Neural crest cell (in vitro differentiated cells): ENCODE data around the gene CCDC92. TPM values are rescaled to one million over a fixed set of nuclear protein-coding genes. Genes with fewer than 3 reads are reported as not detected.

Source experiments
- DNase-seq: peaks from one replicate; pipeline ENCODE4 v3.0.0; 2021; ENCODE audit warnings: low read depth, mixed read lengths, low spot score
- H3K27ac Mint-ChIP-seq: one replicate; pipeline ENCODE4 v1.8.0; 2021; ENCODE audit warnings: mild to moderate bottlenecking, mixed read lengths; ENCODE audit not compliant: unreplicated experiment
- H3K27me3 Mint-ChIP-seq: 2 replicates; pipeline ENCODE4 v1.8.0; 2021; ENCODE audit warnings: low read depth, mild to moderate bottlenecking, mixed read lengths
- H3K36me3 Mint-ChIP-seq: 2 replicates; pipeline ENCODE4 v1.8.0; 2021; ENCODE audit warnings: low read depth, mild to moderate bottlenecking, mixed read lengths
- H3K4me1 Mint-ChIP-seq: 2 replicates; pipeline ENCODE4 v1.8.0; 2021; ENCODE audit warnings: mixed read lengths
- H3K4me3 Mint-ChIP-seq: one replicate; pipeline ENCODE4 v1.8.0; 2021; ENCODE audit warnings: mild to moderate bottlenecking, mixed read lengths
- H3K9me3 Mint-ChIP-seq: 2 replicates; pipeline ENCODE4 v1.8.0; 2021; ENCODE audit warnings: mixed read lengths
- total RNA-seq: library from RNA; stranded (reverse); gene quantifications from 2 replicates; pipeline ENCODE4 v1.2.1, GENCODE V29; 2021
- TF ChIP-seq, protein P1 (sequence below): fragments of 200-600 bp; sonication (generic); conservative IDR thresholded peaks from 2 replicates; pipeline ENCODE4 v1.5.0; 2021; ENCODE audit warnings: antibody characterized with exemption, mild to moderate bottlenecking

Gene CCDC92
- total RNA-seq, 1 donor from 2014 or later: 33.5 TPM

- H3K4me1 Mint-ChIP-seq: peaks cover 23% of the 10 kb centered on the region
- H3K36me3 Mint-ChIP-seq: peaks cover 15% of the 10 kb centered on the region
- TF ChIP-seq, protein P1, sequence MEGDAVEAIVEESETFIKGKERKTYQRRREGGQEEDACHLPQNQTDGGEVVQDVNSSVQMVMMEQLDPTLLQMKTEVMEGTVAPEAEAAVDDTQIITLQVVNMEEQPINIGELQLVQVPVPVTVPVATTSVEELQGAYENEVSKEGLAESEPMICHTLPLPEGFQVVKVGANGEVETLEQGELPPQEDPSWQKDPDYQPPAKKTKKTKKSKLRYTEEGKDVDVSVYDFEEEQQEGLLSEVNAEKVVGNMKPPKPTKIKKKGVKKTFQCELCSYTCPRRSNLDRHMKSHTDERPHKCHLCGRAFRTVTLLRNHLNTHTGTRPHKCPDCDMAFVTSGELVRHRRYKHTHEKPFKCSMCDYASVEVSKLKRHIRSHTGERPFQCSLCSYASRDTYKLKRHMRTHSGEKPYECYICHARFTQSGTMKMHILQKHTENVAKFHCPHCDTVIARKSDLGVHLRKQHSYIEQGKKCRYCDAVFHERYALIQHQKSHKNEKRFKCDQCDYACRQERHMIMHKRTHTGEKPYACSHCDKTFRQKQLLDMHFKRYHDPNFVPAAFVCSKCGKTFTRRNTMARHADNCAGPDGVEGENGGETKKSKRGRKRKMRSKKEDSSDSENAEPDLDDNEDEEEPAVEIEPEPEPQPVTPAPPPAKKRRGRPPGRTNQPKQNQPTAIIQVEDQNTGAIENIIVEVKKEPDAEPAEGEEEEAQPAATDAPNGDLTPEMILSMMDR: peak; percentile 68
- H3K27ac Mint-ChIP-seq: no peak overlapping the region
- no peaks in the 10 kb centered on the region for H3K9me3 Mint-ChIP-seq
- DNase-seq: no peak
- H3K27me3 Mint-ChIP-seq: no peaks in the 10 kb centered on the region
- H3K4me3 Mint-ChIP-seq: no peak overlapping the region
Measured at GRCh38 chr12:123983822-123984485, 11.3 kb upstream of the CCDC92 start.

GRCh38 chr12:123982269-123982668, 9.6 kb upstream of the CCDC92 start:
- H3K4me3 Mint-ChIP-seq: no peak overlapping the region
- peaks cover 23% of the 10 kb centered on the region for H3K4me1 Mint-ChIP-seq
- peaks cover 9% of the 10 kb centered on the region for H3K36me3 Mint-ChIP-seq
- TF ChIP-seq, protein P1: no peak
- H3K27me3 Mint-ChIP-seq: no peaks in the 10 kb centered on the region
- no peak overlapping the region for H3K27ac Mint-ChIP-seq
- H3K9me3 Mint-ChIP-seq: no peaks in the 10 kb centered on the region
- DNase-seq: no peak

DNA sequence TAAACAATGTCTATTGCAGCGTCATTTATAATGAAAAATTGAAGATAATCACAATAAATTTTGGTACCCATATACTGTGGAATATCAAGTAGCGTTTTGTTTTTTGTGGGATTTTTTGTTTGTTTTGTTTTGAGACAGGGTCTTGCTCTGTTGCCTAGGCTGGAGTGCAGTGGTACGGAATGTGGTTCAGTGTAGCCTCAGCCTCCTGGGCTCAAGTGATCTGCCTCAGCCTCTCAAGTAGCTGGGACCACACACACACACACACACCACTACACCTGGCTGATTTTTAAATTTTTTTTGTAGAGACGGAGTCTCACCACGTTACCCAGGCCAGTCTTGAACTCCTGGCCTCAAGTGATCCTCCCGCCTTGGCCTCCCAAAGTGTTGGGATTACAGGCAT, 6.9 kb upstream of the CCDC92 start:
- peaks cover 19% of the 10 kb centered on the region for H3K36me3 Mint-ChIP-seq
- H3K27me3 Mint-ChIP-seq: no peaks in the 10 kb centered on the region
- no peak overlapping the region for H3K27ac Mint-ChIP-seq
- DNase-seq: no peak
- no peaks in the 10 kb centered on the region for H3K9me3 Mint-ChIP-seq
- TF ChIP-seq, protein P1: no peak
- no peak overlapping the region for H3K4me3 Mint-ChIP-seq
- H3K4me1 Mint-ChIP-seq: peaks cover 32% of the 10 kb centered on the region

- Mint-ChIP-seq H3K27ac (no peak overlapping the region), H3K4me3 (peak overlapping the region; percentile 36)
Measured at GRCh38 chr12:123976227-123976826, 3.7 kb upstream of the CCDC92 start.

GRCh38 chr12:123973552-123974341, 1.1 kb upstream of the CCDC92 start:
- peaks cover 13% of the 10 kb centered on the region for H3K36me3 Mint-ChIP-seq
- DNase-seq: peak; percentile 22
- peak overlapping the region; percentile 91 for H3K27ac Mint-ChIP-seq
- peaks cover 15% of the 10 kb centered on the region for H3K27me3 Mint-ChIP-seq
- TF ChIP-seq, protein P1: no peak
- H3K4me1 Mint-ChIP-seq: peaks cover 50% of the 10 kb centered on the region
- no peaks in the 10 kb centered on the region for H3K9me3 Mint-ChIP-seq
- H3K4me3 Mint-ChIP-seq: peak overlapping the region; percentile 94

More at GRCh38 chr12:123976227-123976826, 3.7 kb upstream of the CCDC92 start:
- Mint-ChIP-seq H3K36me3 (peaks cover 16% of the 10 kb centered on the region), H3K27me3 (peaks cover 3% of the 10 kb centered on the region), H3K4me1 (peaks cover 28% of the 10 kb centered on the region), H3K9me3 (no peaks in the 10 kb centered on the region)
- TF ChIP-seq, protein P1: no peak
- DNase-seq: no peak
